22Rv1 (cell line): ENCODE measurements around the gene CYP3A4.
"Not testable (repeated sequence)": the region's sequence is repeated elsewhere in the genome, so short reads cannot be mapped to it uniquely, and the experiment has no call there.

ENCODE experiments used
- ZFX ChIP-seq: fragments of 450-650 bp; IDR thresholded peaks from 2 replicates; pipeline ENCODE4 v1.6.1; 2017; ENCODE audit warnings: antibody characterized with exemption, borderline replicate concordance
- TF ChIP-seq, protein P1 (sequence below): fragments of 450-650 bp; IDR thresholded peaks from 2 replicates; pipeline ENCODE4 v1.5.1; 2017; ENCODE audit warnings: mild to moderate bottlenecking

DNA sequence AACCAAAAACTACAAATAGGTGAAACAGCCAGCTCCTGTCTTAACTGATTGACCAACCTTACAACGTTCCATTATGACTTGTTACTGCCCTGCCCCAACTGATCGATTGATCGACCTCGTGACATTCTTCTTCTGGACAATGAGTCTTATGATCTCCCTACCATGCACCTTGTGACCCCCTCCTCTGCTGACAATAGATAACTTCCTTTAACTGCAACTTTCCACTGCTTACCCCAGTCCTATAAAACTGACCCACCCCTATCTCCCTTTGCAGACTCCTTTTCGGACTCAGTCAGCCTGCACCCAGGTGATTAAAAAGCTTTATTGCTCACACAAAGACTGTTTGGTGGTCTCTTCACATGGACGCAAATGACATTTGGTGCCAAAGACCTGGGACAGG is 60.8 kb downstream of the CYP3A4 start:
- TF ChIP-seq, protein P1, sequence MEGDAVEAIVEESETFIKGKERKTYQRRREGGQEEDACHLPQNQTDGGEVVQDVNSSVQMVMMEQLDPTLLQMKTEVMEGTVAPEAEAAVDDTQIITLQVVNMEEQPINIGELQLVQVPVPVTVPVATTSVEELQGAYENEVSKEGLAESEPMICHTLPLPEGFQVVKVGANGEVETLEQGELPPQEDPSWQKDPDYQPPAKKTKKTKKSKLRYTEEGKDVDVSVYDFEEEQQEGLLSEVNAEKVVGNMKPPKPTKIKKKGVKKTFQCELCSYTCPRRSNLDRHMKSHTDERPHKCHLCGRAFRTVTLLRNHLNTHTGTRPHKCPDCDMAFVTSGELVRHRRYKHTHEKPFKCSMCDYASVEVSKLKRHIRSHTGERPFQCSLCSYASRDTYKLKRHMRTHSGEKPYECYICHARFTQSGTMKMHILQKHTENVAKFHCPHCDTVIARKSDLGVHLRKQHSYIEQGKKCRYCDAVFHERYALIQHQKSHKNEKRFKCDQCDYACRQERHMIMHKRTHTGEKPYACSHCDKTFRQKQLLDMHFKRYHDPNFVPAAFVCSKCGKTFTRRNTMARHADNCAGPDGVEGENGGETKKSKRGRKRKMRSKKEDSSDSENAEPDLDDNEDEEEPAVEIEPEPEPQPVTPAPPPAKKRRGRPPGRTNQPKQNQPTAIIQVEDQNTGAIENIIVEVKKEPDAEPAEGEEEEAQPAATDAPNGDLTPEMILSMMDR: not testable (repeated sequence)
- not testable (repeated sequence) for TF ChIP-seq ZFX
